ENCODE data around the gene PDZD2. TPM values are rescaled to one million over a fixed set of nuclear protein-coding genes. Genes with fewer than 3 reads are reported as not detected.

Gene PDZD2
- total and polyA plus RNA-seq, 2 experiments from 2014 or later, result 1.7 to 4.0 TPM

DNA sequence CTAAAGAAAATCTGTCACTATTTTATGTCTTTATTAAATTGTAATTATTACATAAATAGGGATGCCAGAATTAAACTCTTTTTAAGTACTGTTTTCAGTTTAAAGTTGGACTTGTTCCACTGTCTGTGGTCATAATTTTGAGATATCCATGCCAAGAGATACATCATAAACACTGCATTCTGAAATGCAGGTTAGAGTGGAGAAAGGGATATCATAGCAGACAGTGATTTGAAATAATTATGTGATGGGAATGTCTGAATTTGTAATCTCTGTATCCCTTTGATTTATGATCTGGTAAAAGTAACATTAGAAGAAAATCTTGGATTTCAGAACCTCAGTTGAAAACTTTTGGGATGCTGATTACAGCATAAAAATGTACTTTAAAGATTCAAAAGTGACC is 313.1 kb downstream of the PDZD2 start:
- Histone ChIP-seq H3K9me2 (replicated peaks; ENCODE audit: insufficient read depth) (no peaks in the 10 kb centered on the region), H3K27ac (no peak overlapping the region), H3K4me2 (no peak overlapping the region)

GRCh38 chr5:31954091-31954490 is 315.2 kb downstream of the PDZD2 start:
- no peak overlapping the region for H3K27ac ChIP-seq
- no peaks in the 10 kb centered on the region for H3K9me2 ChIP-seq (replicated peaks; ENCODE audit: insufficient read depth)
- H3K4me3 ChIP-seq, result no peak overlapping the region
- no peaks in the 10 kb centered on the region for H3K36me3 ChIP-seq (replicated peaks; ENCODE audit: insufficient read depth, low read depth)
- H3K4me2 ChIP-seq, result no peak overlapping the region
- H3K4me1 ChIP-seq (ENCODE audit: insufficient read depth), result no peaks in the 10 kb centered on the region
- no peaks in the 10 kb centered on the region for H3K27me3 ChIP-seq
- H4K20me1 ChIP-seq (ENCODE audit: insufficient read depth, poor library complexity, severe bottlenecking), result no peaks in the 10 kb centered on the region
- DNase-seq (ENCODE audit: low spot score), result no peak
- 88% methylated on average over 3 of the region's 3 CpGs for WGBS (ENCODE audit: low lambda C conversion rate, missing lambda C conversion rate)
- TF ChIP-seq EZH2 (IDR thresholded peaks at IDR 0.05; ENCODE audit: borderline replicate concordance), result no peak
- TF ChIP-seq CTCF (IDR thresholded peaks at IDR 0.05; ENCODE audit: poor library complexity), result no peak
- no peak for TF ChIP-seq EZH2phosphoT487 (IDR thresholded peaks at IDR 0.05; ENCODE audit: low read depth, severe bottlenecking, unreplicated experiment)
- H2AFZ ChIP-seq, result no peak overlapping the region
- no peaks in the 10 kb centered on the region for H3K79me2 ChIP-seq
- no peaks in the 10 kb centered on the region for H3K9me3 ChIP-seq (ENCODE audit: low read depth)

More for the DNA sequence above, 313.1 kb downstream of the PDZD2 start:
- H3K79me2 ChIP-seq, result no peaks in the 10 kb centered on the region
- no peaks in the 10 kb centered on the region for H3K9me3 ChIP-seq (ENCODE audit: low read depth)
- H3K4me1 ChIP-seq (ENCODE audit: insufficient read depth), result peaks cover 10% of the 10 kb centered on the region
- no peak for DNase-seq (ENCODE audit: low spot score)
- H3K36me3 ChIP-seq (replicated peaks; ENCODE audit: insufficient read depth, low read depth), result no peaks in the 10 kb centered on the region
- TF ChIP-seq EZH2phosphoT487 (IDR thresholded peaks at IDR 0.05; ENCODE audit: low read depth, severe bottlenecking, unreplicated experiment), result no peak
- no peak for TF ChIP-seq CTCF (IDR thresholded peaks at IDR 0.05; ENCODE audit: poor library complexity)
- TF ChIP-seq EZH2 (IDR thresholded peaks at IDR 0.05; ENCODE audit: borderline replicate concordance), result no peak
- H3K4me3 ChIP-seq, result no peak overlapping the region
- H4K20me1 ChIP-seq (ENCODE audit: insufficient read depth, poor library complexity, severe bottlenecking), result no peaks in the 10 kb centered on the region
- no peaks in the 10 kb centered on the region for H3K27me3 ChIP-seq
- H2AFZ ChIP-seq, result no peak overlapping the region

GRCh38 chr5:31957151-31957550 is 318.2 kb downstream of the PDZD2 start:
- H2AFZ ChIP-seq, result no peak overlapping the region
- H4K20me1 ChIP-seq (ENCODE audit: insufficient read depth, poor library complexity, severe bottlenecking), result no peaks in the 10 kb centered on the region
- no peaks in the 10 kb centered on the region for H3K79me2 ChIP-seq
- whole genome bisulfite sequencing (ENCODE audit: low lambda C conversion rate, missing lambda C conversion rate), result 94% methylated on average over 9 of the region's 9 CpGs
- H3K9me2 ChIP-seq (replicated peaks; ENCODE audit: insufficient read depth), result no peaks in the 10 kb centered on the region
- H3K27me3 ChIP-seq, result no peaks in the 10 kb centered on the region
- H3K4me2 ChIP-seq, result no peak overlapping the region
- H3K27ac ChIP-seq, result no peak overlapping the region
- H3K4me3 ChIP-seq, result no peak overlapping the region
- no peaks in the 10 kb centered on the region for H3K9me3 ChIP-seq (ENCODE audit: low read depth)
- H3K36me3 ChIP-seq (replicated peaks; ENCODE audit: insufficient read depth, low read depth), result no peaks in the 10 kb centered on the region
- no peak for DNase-seq (ENCODE audit: low spot score)
- H3K4me1 ChIP-seq (ENCODE audit: insufficient read depth), result peaks cover 1% of the 10 kb centered on the region
- no peak for TF ChIP-seq CTCF (IDR thresholded peaks at IDR 0.05; ENCODE audit: poor library complexity)
- TF ChIP-seq EZH2 (IDR thresholded peaks at IDR 0.05; ENCODE audit: borderline replicate concordance), result no peak
- TF ChIP-seq EZH2phosphoT487 (IDR thresholded peaks at IDR 0.05; ENCODE audit: low read depth, severe bottlenecking, unreplicated experiment), result no peak

DNA sequence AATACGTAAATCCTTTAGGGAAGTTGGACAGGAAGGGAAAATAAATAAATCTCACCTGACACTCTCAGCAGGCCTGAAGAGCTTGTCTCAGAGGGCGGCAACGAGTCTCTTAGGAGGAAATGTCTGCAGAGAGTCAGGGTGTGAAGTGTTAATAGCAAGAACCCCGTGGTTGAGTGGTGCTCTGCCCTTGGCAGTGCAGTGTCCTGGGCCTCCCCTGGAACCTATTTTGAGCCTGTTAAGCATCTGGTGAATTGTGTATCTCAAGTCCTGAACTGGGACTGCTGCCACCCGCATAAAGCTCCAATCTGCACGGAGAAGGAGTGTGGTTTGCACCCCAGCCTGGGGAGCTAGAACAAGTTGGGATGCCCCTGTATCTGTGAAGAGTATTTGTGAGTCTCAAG is 323.4 kb downstream of the PDZD2 start:
- H4K20me1 ChIP-seq (ENCODE audit: insufficient read depth, poor library complexity, severe bottlenecking), result no peaks in the 10 kb centered on the region
- TF ChIP-seq EZH2phosphoT487 (IDR thresholded peaks at IDR 0.05; ENCODE audit: low read depth, severe bottlenecking, unreplicated experiment), result no peak
- no peak for TF ChIP-seq EZH2 (IDR thresholded peaks at IDR 0.05; ENCODE audit: borderline replicate concordance)
- TF ChIP-seq CTCF (IDR thresholded peaks at IDR 0.05; ENCODE audit: poor library complexity), result no peak
- no peak for DNase-seq (ENCODE audit: low spot score)
- peaks cover 18% of the 10 kb centered on the region for H3K4me1 ChIP-seq (ENCODE audit: insufficient read depth)
- H2AFZ ChIP-seq, result no peak overlapping the region
- H3K27me3 ChIP-seq, result no peaks in the 10 kb centered on the region
- no peaks in the 10 kb centered on the region for H3K9me2 ChIP-seq (replicated peaks; ENCODE audit: insufficient read depth)
- no peaks in the 10 kb centered on the region for H3K36me3 ChIP-seq (replicated peaks; ENCODE audit: insufficient read depth, low read depth)
- 47% methylated on average over 6 of the region's 6 CpGs for WGBS (ENCODE audit: low lambda C conversion rate, missing lambda C conversion rate)
- H3K27ac ChIP-seq, result peak overlapping the region; percentile 50
- peak overlapping the region; percentile 36 for H3K4me2 ChIP-seq
- no peaks in the 10 kb centered on the region for H3K9me3 ChIP-seq (ENCODE audit: low read depth)
- H3K4me3 ChIP-seq, result no peak overlapping the region
- no peaks in the 10 kb centered on the region for H3K79me2 ChIP-seq

Data from hepatocyte (in vitro differentiated cells).